SK-N-MC (cell line): ENCODE data around the gene USP47.

ENCODE experiments used
- EZH2 ChIP-seq: fragments of 200-600 bp; sonication (generic); IDR thresholded peaks from one replicate; pipeline ENCODE4 v1.6.1; 2017; ENCODE audit warnings: antibody characterized with exemption
- POLR2AphosphoS5 ChIP-seq: IDR thresholded peaks from 2 replicates; pipeline ENCODE4 v1.6.1; 2012; ENCODE audit warnings: mild to moderate bottlenecking, low read depth, low read length, borderline replicate concordance

- TF ChIP-seq POLR2AphosphoS5: no peak
- TF ChIP-seq EZH2: no peak
Observed at GRCh38 chr11:11993839-11994238, 152.1 kb downstream of the USP47 start.
